Measurements from ENCODE around the gene RALGPS2. TPM values are rescaled to one million over a fixed set of nuclear protein-coding genes. Genes with fewer than 3 reads are reported as not detected.
A peak's percentile ranks its signal among the peaks of the same experiment; 100 is the strongest.

The RALGPS2 gene
- total and polyA plus RNA-seq, 9 of the 15 experiments (the other 6 are each of a cell fraction or from before 2014, with no cell fraction given): 0.28 to 6.5 (median 2.6) TPM

- TF ChIP-seq ZNF165 (CRISPR knock-in tag; IDR thresholded peaks at IDR 0.05; ENCODE audit: borderline replicate concordance) (no peak), ASH1L (IDR thresholded peaks at IDR 0.05; ENCODE audit: borderline replicate concordance, low read depth, partially characterized antibody) (no peak), FOXA3 (CRISPR knock-in tag; conservative IDR thresholded peaks at IDR 0.05 in 1 of 2, IDR thresholded peaks at IDR 0.05 in 1 of 2) (no peak), ZNF175 (CRISPR knock-in tag; IDR thresholded peaks at IDR 0.05; ENCODE audit: low read depth) (no peak)
Observed at GRCh38 chr1:178862416-178862815, 137.4 kb downstream of the RALGPS2 start (continued).

DNA sequence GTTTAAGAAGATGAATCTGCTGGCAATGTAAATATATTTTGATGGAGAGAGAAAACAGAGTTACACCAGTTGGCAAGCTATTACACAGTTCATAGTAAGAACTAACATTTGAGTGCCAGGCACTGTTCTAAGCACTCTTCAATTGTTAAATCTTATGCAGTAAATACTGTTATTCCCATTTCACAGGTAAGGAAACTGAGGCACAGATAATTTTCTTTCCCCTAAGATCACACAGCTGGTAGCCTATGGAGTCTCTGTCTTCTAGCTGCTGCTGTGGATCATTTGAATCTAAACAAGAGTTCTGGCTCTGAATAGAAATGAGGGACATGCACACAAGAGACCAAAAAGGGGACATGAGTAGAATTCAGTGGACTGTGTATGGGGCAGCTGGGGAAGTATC lies 137.8 kb downstream of the RALGPS2 start:
- Histone ChIP-seq H3K36me3 (ENCODE audit: control insufficient read depth, insufficient read depth, low read length) (no peaks in the 10 kb centered on the region), H2AFZ (ENCODE audit: low read depth, low read length) (no peak overlapping the region), H3K9ac (ENCODE audit: insufficient read depth in 1 of 2, low read depth in 2 of 2, low read length in 2 of 2) (no peak overlapping the region), H3K9me3 (replicated peaks; ENCODE audit: control insufficient read depth, insufficient read depth, low read depth, low read length) (no peaks in the 10 kb centered on the region), H3K9me1 (ENCODE audit: control insufficient read depth, insufficient read depth, low read length) (no peaks in the 10 kb centered on the region), H3K79me2 (ENCODE audit: control insufficient read depth, insufficient read depth, low read length) (no peaks in the 10 kb centered on the region), H3K27me3 (ENCODE audit: control insufficient read depth in 2 of 2, insufficient read depth in 2 of 2, low read length in 2 of 2) (peaks cover 0 to 5% of the 10 kb centered on the region in 2 experiments; a peak in 2 of 5 replicates), H3K4me1 (replicated peaks in 1 of 2; ENCODE audit: control insufficient read depth in 2 of 2, insufficient read depth in 2 of 2, low read length in 2 of 2) (no peaks in the 10 kb centered on the region), H3K27ac (ENCODE audit: extremely low read depth, low read depth, low read length) (no peak overlapping the region), H3K4me3 (no peak overlapping the region), H3K4me2 (ENCODE audit: insufficient read depth, low read length) (no peak overlapping the region), H4K20me1 (replicated peaks; ENCODE audit: control insufficient read depth, insufficient read depth, low read length) (no peaks in the 10 kb centered on the region)
- CTCF ChIA-PET (ENCODE audit: low intra/inter-chr PET ratio): no interaction called here
- POLR2A ChIA-PET: interaction anchor here (0.9 to 1.7 kb wide), 3 partner anchors 9 to 17 kb away, joined by 3 to 9 read pairs (median 3); no protein-coding TSS in a partner anchor
- no peak for FAIRE-seq
- TF ChIP-seq OTX1 (CRISPR knock-in tag; IDR thresholded peaks at IDR 0.05) (no peak), SAP30 (IDR thresholded peaks at IDR 0.05; ENCODE audit: borderline replicate concordance, insufficient read depth, low read depth, low read length, poor library complexity, severe bottlenecking) (no peak), RBM25 (IDR thresholded peaks at IDR 0.05; ENCODE audit: low read depth, low read length, severe bottlenecking) (peak; percentile 68), MTF1 (CRISPR knock-in tag; IDR thresholded peaks at IDR 0.05; ENCODE audit: borderline replicate concordance) (no peak), RBM14 (IDR thresholded peaks at IDR 0.05; ENCODE audit: borderline replicate concordance, insufficient read depth, low read depth, low read length) (no peak), EWSR1 (IDR thresholded peaks at IDR 0.05; ENCODE audit: borderline replicate concordance, low read depth, partially characterized antibody) (no peak), FOXJ2 (tag; IDR thresholded peaks at IDR 0.05) (no peak), PRPF4 (IDR thresholded peaks at IDR 0.05; ENCODE audit: insufficient read depth, low read depth, low read length, poor library complexity, severe bottlenecking) (no peak), RFX1 (IDR thresholded peaks at IDR 0.05) (no peak), GABPB1 (CRISPR knock-in tag; IDR thresholded peaks at IDR 0.05) (no peak), ADNP (tag; IDR thresholded peaks at IDR 0.05) (0 out of 2 replicates have a peak, but pooled peaks have one; percentile 27), GATAD2A (IDR thresholded peaks at IDR 0.05) (no peak)
- intact Hi-C loops (cut with micrococcal nuclease) (no loop called here), in situ Hi-C loops (cut with MboI) (no loop called here)
- no peak for ATAC-seq
- no peak for DNase-seq (ENCODE audit: extremely low read depth in 1 of 4, low spot score in 3 of 4)
- BruUV-seq (replicated peaks): no TSS peak
